Measurements from ENCODE around the gene CHST6. TPM values are rescaled to one million over a fixed set of nuclear protein-coding genes. Genes with fewer than 3 reads are reported as not detected.

The CHST6 gene
- total RNA-seq, 6 experiments from 2014 or later: 0.02 TPM; not detected in 5

DNA sequence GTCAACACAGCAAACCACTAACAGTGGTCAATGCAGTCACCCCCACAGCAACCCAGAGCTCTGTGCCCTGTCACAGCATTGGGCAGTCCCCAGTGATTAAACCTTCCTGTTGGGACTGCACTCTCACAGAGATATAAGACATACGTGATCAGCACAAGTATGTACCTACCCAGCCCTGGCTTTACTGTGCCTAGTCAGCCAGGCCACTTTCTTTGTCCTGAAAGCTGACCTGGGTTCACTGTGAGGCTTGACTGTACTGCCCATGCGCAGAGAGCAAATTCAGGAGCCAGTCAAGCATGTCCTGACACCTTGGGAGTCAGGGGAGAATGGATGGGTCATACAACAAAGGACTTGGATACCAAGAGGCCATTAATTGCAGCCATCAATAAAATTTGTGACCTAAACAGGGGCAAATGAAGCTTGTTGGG, 19.8 kb downstream of the CHST6 start:
- ATAC-seq: no peak
- Histone ChIP-seq H3K4me3 (no peak overlapping the region), H3K36me3 (no peaks in the 10 kb centered on the region), H3K4me1 (no peaks in the 10 kb centered on the region), H3K9me3 (no peaks in the 10 kb centered on the region), H3K27me3 (no peaks in the 10 kb centered on the region), H3K27ac (no peak overlapping the region)
- TF ChIP-seq, protein P1, sequence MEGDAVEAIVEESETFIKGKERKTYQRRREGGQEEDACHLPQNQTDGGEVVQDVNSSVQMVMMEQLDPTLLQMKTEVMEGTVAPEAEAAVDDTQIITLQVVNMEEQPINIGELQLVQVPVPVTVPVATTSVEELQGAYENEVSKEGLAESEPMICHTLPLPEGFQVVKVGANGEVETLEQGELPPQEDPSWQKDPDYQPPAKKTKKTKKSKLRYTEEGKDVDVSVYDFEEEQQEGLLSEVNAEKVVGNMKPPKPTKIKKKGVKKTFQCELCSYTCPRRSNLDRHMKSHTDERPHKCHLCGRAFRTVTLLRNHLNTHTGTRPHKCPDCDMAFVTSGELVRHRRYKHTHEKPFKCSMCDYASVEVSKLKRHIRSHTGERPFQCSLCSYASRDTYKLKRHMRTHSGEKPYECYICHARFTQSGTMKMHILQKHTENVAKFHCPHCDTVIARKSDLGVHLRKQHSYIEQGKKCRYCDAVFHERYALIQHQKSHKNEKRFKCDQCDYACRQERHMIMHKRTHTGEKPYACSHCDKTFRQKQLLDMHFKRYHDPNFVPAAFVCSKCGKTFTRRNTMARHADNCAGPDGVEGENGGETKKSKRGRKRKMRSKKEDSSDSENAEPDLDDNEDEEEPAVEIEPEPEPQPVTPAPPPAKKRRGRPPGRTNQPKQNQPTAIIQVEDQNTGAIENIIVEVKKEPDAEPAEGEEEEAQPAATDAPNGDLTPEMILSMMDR (IDR thresholded peaks at IDR 0.05): no peak
- no peak for TF ChIP-seq POLR2A (IDR thresholded peaks at IDR 0.05)
- 90% methylated on average over 2 of the region's 2 CpGs for WGBS (ENCODE audit: insufficient coverage, low coverage, low lambda C conversion rate, missing lambda C conversion rate)
- DNase-seq: no peak
- intact Hi-C loops (cut with DNase I): loop anchor here in 1 of 2 donors (10.0 kb wide), 1 partner anchor 289 kb away; no protein-coding TSS in a partner anchor

DNA sequence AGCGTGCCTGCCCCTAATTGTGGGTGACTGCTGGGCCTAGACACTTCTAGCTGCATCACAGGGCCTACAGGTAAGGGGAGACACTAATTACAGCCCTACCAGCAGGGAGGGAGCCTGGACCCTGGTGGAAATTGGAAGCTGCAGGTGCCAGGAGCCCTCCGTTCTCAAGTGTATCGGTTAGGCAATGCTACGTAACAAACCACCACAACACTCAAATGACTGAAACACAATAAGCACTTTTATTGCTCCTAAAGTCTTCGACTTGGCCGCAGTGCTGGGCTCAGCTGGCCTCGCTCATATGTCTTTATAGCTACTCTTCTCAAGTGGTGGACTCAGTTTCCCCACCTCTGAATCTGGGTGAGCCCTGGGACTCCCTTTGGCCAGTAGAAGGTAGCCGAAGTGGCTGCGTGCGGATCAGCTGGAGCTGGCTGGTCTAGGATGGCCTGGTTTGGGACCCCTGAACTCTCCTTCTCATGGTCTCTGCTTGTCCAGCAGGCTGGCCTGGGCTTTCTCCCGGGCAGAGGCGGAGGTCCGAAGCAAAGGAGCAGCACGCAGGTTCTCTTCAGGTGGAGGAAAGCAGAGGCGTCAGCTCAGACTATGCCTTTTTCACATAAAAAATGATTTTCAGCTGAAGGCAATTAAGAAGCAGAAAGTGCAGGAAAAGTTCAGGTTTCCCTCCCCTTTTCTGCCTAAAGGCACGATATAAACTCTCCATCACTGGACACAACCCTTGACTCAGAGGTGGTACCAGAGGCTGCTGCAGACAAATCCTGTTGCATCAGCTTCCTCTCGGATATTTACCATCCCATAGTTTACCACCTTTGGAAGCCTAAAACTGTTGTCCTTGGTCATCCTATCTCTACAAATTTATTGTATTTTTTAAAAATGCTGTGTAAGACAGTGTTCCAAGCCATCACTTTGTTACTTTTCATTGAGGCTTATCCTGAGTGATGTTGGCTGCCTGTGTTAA, 22.0 kb downstream of the CHST6 start:
- TF ChIP-seq POLR2A (IDR thresholded peaks at IDR 0.05): no peak
- TF ChIP-seq, protein P1 (IDR thresholded peaks at IDR 0.05): no peak
- H3K4me3 ChIP-seq: no peak overlapping the region
- H3K9me3 ChIP-seq: no peaks in the 10 kb centered on the region
- 89% methylated on average over 9 of the region's 17 CpGs for WGBS (ENCODE audit: insufficient coverage, low coverage, low lambda C conversion rate, missing lambda C conversion rate)
- H3K27ac ChIP-seq: no peak overlapping the region
- H3K4me1 ChIP-seq: no peaks in the 10 kb centered on the region
- no peaks in the 10 kb centered on the region for H3K27me3 ChIP-seq
- DNase-seq (peak in 1 of 3 donors; percentile 21), ATAC-seq (no peak)
- intact Hi-C loops (cut with DNase I): loop anchor here (5.0 to 10.0 kb wide), 2 partner anchors 79 to 292 kb away; no protein-coding TSS in a partner anchor
- H3K36me3 ChIP-seq: no peaks in the 10 kb centered on the region

DNA sequence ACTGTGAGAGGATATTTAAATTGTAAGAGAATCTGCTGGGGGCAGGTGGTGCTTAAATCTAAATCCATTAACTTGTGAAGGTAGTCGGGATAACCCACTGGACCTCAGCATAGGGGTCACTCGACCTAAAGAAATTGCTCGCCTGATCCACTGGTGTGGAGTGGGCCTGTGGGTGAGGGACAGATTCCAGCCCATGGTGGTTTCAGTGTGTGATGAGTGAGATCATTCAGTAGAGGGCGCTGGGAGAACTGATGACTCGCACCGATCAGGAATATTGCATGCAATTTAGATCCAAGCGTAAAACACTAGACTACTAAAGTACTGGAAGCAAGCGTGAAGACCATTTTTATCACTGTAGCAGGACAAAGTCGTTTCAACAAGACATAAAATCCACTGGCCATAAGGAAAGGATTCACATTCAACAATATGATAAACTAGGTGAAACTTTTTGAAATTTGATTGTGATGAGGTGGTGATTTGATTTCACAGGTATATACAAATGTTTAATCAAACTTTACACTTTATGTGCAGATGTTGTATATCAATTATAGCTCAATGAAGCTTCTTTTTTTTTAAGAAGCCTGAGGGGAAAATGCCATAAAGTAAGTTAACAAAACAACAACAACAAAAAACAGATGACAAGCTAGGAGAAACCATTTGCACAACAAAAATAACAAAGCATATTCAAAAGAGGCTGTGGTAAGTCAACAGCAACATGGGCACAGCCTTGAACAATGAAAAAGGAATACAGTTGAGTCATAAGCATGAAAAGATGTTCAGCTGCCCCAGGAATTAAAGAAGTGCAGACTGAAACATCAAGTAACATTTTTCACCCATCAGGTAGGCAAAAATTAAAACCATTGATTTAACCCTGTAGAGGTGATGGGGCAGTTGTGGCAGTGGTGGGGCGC, 23.3 kb downstream of the CHST6 start:
- no peaks in the 10 kb centered on the region for H3K36me3 ChIP-seq
- no peaks in the 10 kb centered on the region for H3K9me3 ChIP-seq
- TF ChIP-seq, protein P1 (IDR thresholded peaks at IDR 0.05): peak; percentile 59 to 78 (median 74)
- no peak for TF ChIP-seq POLR2A (IDR thresholded peaks at IDR 0.05)
- peak; percentile 97 to 99 (median 98) for ATAC-seq
- intact Hi-C loops (cut with DNase I): loop anchor here (5.0 to 10.0 kb wide), 2 partner anchors 80 to 293 kb away; no protein-coding TSS in a partner anchor
- no peak overlapping the region for H3K27ac ChIP-seq
- H3K4me3 ChIP-seq: no peak overlapping the region
- H3K4me1 ChIP-seq: no peaks in the 10 kb centered on the region
- WGBS (ENCODE audit: insufficient coverage, low coverage, low lambda C conversion rate, missing lambda C conversion rate): 9% methylated on average over 9 of the region's 10 CpGs
- peak; percentile 36 to 64 (median 51) for DNase-seq
- no peaks in the 10 kb centered on the region for H3K27me3 ChIP-seq

DNA sequence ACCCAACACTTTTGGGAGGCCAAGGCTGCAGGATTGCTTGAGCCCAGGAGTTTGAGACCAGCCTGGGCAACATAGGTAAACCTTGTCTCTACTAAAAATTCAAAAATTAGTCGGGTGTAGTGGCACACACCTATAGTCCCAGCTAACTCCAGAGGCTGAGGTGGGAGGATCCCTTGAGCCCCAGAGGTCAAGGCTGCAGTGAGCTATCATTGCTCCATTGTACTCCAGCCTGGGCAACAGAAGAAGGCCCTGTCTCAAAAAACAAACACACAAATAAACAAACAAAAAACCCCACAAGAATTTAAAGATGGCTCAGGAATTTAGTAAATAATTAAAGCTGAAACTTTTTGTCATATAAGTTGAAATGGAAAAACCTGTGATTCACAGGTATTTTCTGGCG, 28.5 kb downstream of the CHST6 start:
- 75% methylated on average over 2 of the region's 2 CpGs for WGBS (ENCODE audit: insufficient coverage, low coverage, low lambda C conversion rate, missing lambda C conversion rate)
- Histone ChIP-seq H3K27ac (no peak overlapping the region), H3K4me3 (no peak overlapping the region), H3K27me3 (no peaks in the 10 kb centered on the region), H3K4me1 (peaks cover 0 to 7% (median 0%) of the 10 kb centered on the region in 4 donors), H3K36me3 (no peaks in the 10 kb centered on the region), H3K9me3 (no peaks in the 10 kb centered on the region)
- ATAC-seq (no peak), DNase-seq (peak in 1 of 3 donors; percentile 11)
- no peak for TF ChIP-seq POLR2A (IDR thresholded peaks at IDR 0.05)
- TF ChIP-seq, protein P1 (IDR thresholded peaks at IDR 0.05): no peak
- intact Hi-C loops (cut with DNase I): no loop called here

All from right lobe of liver (tissue), 6 donors.